ENCODE data around the gene CDC42BPG. TPM values are rescaled to one million over a fixed set of nuclear protein-coding genes. Genes with fewer than 3 reads are reported as not detected.

CDC42BPG gene
- total and polyA plus RNA-seq, 2 experiments from 2014 or later: 2.2 to 10.1 TPM

GRCh38 chr11:64869571-64870175 lies 25.2 kb upstream of the CDC42BPG start:
- Histone ChIP-seq H3K4me1 (ENCODE audit: low read depth) (peaks cover 61% of the 10 kb centered on the region), H3K27me3 (no peaks in the 10 kb centered on the region), H3K27ac (peak overlapping the region; percentile 97), H3K4me3 (no peak overlapping the region), H3K9me3 (ENCODE audit: low read depth) (no peaks in the 10 kb centered on the region), H3K36me3 (peaks cover 5% of the 10 kb centered on the region)
- DNase-seq (ENCODE audit: low read depth in 1 of 2, low spot score in 1 of 2): peak in 1 of 2 donors; percentile 67
- TF ChIP-seq CTCF (IDR thresholded peaks at IDR 0.05; ENCODE audit: low read depth, low read length): peak; percentile 44

DNA sequence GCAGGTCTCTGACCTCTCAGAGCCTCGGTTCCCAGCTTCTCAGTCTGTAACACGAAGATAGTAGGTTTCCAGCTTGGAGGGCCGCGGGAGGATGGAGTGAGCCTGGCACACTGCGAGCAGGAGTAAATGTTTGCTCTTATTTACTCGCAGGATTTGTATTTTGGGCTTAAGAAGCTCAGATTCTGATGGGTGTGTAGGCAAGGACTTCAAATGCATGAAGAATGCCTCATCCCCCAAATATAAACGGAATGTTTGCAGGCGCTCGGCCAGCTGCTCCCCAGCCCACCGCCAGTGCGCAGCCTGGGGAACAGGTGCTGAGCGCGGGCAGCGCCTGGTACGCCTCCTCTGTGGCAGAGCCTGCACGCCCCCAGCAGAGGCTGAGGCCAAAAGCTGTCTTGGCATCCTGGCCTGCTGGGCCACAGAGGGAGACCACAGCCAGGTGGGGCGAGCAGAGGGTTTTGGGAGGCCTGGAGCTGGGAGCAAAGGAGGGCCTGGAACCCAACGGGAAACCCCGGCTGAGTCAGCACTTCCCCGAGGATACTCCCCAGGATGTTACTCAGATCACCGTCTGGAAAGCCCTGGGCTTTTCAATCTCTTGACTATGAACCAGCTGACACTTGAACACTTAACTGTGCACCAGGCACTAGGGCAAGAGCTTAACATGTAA lies 24.6 kb upstream of the CDC42BPG start:
- H3K4me3 ChIP-seq: no peak overlapping the region
- H3K27ac ChIP-seq: peak overlapping the region; percentile 97

DNA sequence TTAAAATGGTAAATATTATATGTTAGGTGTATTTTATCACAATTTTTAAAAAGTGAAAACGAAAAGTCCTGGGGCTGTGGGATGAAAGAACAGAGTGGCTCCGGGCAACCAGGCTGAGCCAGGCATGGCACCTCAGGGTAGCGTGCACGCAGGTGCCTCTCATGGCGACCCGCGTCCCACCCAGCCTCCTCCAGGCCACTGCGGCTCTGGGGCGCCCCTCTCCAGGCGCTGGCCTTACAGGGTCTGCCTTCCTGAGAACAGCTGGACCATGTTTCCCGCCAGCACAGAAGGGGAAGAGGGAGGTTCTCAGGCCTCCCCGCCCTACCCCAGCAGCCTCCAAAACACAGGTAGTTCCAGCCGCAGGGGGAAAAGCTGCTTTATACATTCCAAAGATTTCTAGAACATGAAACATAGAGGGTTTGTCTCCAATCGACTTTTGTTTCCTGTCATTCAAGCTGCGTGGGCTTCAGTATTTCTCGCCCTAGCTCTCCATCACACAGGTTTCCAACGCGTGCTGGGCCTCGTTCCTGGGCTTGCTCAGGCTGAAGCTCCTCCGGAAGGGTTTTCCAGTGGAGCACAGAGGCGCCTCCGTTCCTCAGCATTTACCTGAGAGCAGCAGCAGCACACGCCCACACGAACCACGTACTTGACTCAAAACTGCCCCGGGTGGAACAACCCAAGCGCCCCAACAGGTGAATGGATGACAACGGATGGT lies 23.5 kb upstream of the CDC42BPG start:
- H3K27ac ChIP-seq: peak overlapping the region; percentile 97
- peaks cover under 1% of the 10 kb centered on the region for H3K36me3 ChIP-seq
- no peaks in the 10 kb centered on the region for H3K27me3 ChIP-seq
- H3K4me3 ChIP-seq: no peak overlapping the region
- DNase-seq (ENCODE audit: low read depth in 1 of 2, low spot score in 1 of 2): no peak
- no peaks in the 10 kb centered on the region for H3K9me3 ChIP-seq (ENCODE audit: low read depth)
- no peak for TF ChIP-seq CTCF (IDR thresholded peaks at IDR 0.05; ENCODE audit: low read depth, low read length)
- H3K4me1 ChIP-seq (ENCODE audit: low read depth): peaks cover 72% of the 10 kb centered on the region

More for the DNA sequence above, 24.6 kb upstream of the CDC42BPG start:
- peaks cover 64% of the 10 kb centered on the region for H3K4me1 ChIP-seq (ENCODE audit: low read depth)
- no peaks in the 10 kb centered on the region for H3K27me3 ChIP-seq
- H3K36me3 ChIP-seq: peaks cover 5% of the 10 kb centered on the region
- DNase-seq (ENCODE audit: low read depth in 1 of 2, low spot score in 1 of 2): peak; percentile 65 to 78
- no peaks in the 10 kb centered on the region for H3K9me3 ChIP-seq (ENCODE audit: low read depth)
- TF ChIP-seq CTCF (IDR thresholded peaks at IDR 0.05; ENCODE audit: low read depth, low read length): no peak

DNA sequence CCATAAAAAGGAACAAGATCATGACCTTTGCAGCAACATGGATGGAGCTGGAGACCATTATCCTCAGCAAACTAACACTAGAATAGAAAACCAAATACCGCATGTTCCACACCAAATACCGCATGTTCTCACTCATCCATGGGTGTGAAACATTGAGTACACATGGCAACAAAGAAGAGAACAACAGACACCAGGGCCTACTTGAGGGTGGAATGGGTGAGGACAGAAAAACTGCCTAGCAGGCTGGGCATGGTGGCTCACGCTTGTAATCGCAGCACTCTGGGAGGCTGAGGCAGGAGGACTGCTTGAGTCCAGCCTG lies 21.7 kb upstream of the CDC42BPG start:
- Histone ChIP-seq H3K36me3 (no peaks in the 10 kb centered on the region), H3K4me3 (no peak overlapping the region), H3K27me3 (no peaks in the 10 kb centered on the region), H3K27ac (no peak overlapping the region), H3K9me3 (ENCODE audit: low read depth) (no peaks in the 10 kb centered on the region), H3K4me1 (ENCODE audit: low read depth) (peaks cover 57% of the 10 kb centered on the region)
- TF ChIP-seq CTCF (IDR thresholded peaks at IDR 0.05; ENCODE audit: low read depth, low read length): no peak
- DNase-seq (ENCODE audit: low read depth in 1 of 2, low spot score in 1 of 2): no peak

- DNase-seq (ENCODE audit: low read depth in 1 of 2, low spot score in 1 of 2): peak in 1 of 2 donors; percentile 30
- Histone ChIP-seq H3K4me3 (no peak overlapping the region), H3K9me3 (ENCODE audit: low read depth) (no peaks in the 10 kb centered on the region), H3K27me3 (no peaks in the 10 kb centered on the region), H3K27ac (peak overlapping the region; percentile 94), H3K4me1 (ENCODE audit: low read depth) (peaks cover 53% of the 10 kb centered on the region), H3K36me3 (no peaks in the 10 kb centered on the region)
- no peak for TF ChIP-seq CTCF (IDR thresholded peaks at IDR 0.05; ENCODE audit: low read depth, low read length)
Measured at GRCh38 chr11:64865286-64866172, 21.1 kb upstream of the CDC42BPG start.

All from cardiac muscle cell (in vitro differentiated cells and primary cell).